ENCODE measurements around the gene NAPSA. TPM values are rescaled to one million over a fixed set of nuclear protein-coding genes. Genes with fewer than 3 reads are reported as not detected.
A peak's percentile ranks its signal among the peaks of the same experiment; 100 is the strongest.

NAPSA gene
- total and polyA plus RNA-seq, 9 of the 15 experiments (the other 6 are each of a cell fraction or from before 2014, with no cell fraction given), result 0.25 to 1.9 (median 0.69) TPM

- no peak for TF ChIP-seq TSHZ1 (CRISPR knock-in tag; IDR thresholded peaks at IDR 0.05)
- TF ChIP-seq MTF1 (CRISPR knock-in tag; IDR thresholded peaks at IDR 0.05; ENCODE audit: borderline replicate concordance), result no peak
- no peak for TF ChIP-seq MTA3 (IDR thresholded peaks at IDR 0.05; ENCODE audit: borderline replicate concordance)
- TF ChIP-seq ZNF431 (CRISPR knock-in tag; IDR thresholded peaks at IDR 0.05), result no peak
- TF ChIP-seq HES1 (IDR thresholded peaks at IDR 0.05; ENCODE audit: low read depth), result no peak
- TF ChIP-seq CREB3 (tag; conservative IDR thresholded peaks at IDR 0.05; ENCODE audit: low read depth), result no peak
- TF ChIP-seq DACH1 (IDR thresholded peaks at IDR 0.05; ENCODE audit: partially characterized antibody), result no peak
- 0 out of 2 replicates have a peak, but pooled peaks have one; percentile 31 for TF ChIP-seq ZNF444 (CRISPR knock-in tag; IDR thresholded peaks at IDR 0.05)
- no peak for TF ChIP-seq ZC3H11A (IDR thresholded peaks at IDR 0.05; ENCODE audit: low read depth, low read length)
- TF ChIP-seq HBP1 (CRISPR knock-in tag; IDR thresholded peaks at IDR 0.05), result no peak
- TF ChIP-seq ZFP91 (CRISPR knock-in tag; IDR thresholded peaks at IDR 0.05), result no peak
- no peak for TF ChIP-seq CBFA2T3 (IDR thresholded peaks at IDR 0.05)
- TF ChIP-seq POLR2B (IDR thresholded peaks at IDR 0.05; ENCODE audit: low read depth, partially characterized antibody), result peak; percentile 42
- no peak for TF ChIP-seq ZNF592 (IDR thresholded peaks at IDR 0.05)
- TF ChIP-seq RBM22 (IDR thresholded peaks at IDR 0.05; ENCODE audit: low read depth, low read length, poor library complexity, severe bottlenecking), result no peak
These were observed 49.5 kb downstream of the NAPSA start (continued) for GRCh38 chr19:50315773-50316448.

Measured in K562 (cell line).